RPMI8226 (cell line): ENCODE data around the gene NGEF.

Experiments used
- DNase-seq: peaks from one replicate; pipeline ENCODE4 v3.0.0-alpha.2; 2015

NGEF gene

GRCh38 chr2:232957657-232958090, 55.4 kb downstream of the NGEF start:
- no peak for DNase-seq

- no peak for DNase-seq
Observed at GRCh38 chr2:232955856-232956255, 57.2 kb downstream of the NGEF start.

GRCh38 chr2:232954691-232955090, 58.4 kb downstream of the NGEF start:
- DNase-seq, result no peak

- no peak for DNase-seq
Observed at GRCh38 chr2:232951891-232952290, 61.2 kb downstream of the NGEF start.

- no peak for DNase-seq
Observed at GRCh38 chr2:232951181-232951580, 61.9 kb downstream of the NGEF start.

- no peak for DNase-seq
Observed at GRCh38 chr2:232950751-232951150, 62.3 kb downstream of the NGEF start.

GRCh38 chr2:232949016-232949415, 64.0 kb downstream of the NGEF start:
- DNase-seq, result no peak

GRCh38 chr2:232942831-232943230, 70.2 kb downstream of the NGEF start:
- DNase-seq, result no peak

GRCh38 chr2:232941912-232942594, 71.0 kb downstream of the NGEF start:
- no peak for DNase-seq

GRCh38 chr2:232941400-232941799, 71.7 kb downstream of the NGEF start:
- DNase-seq, result no peak

GRCh38 chr2:232940724-232941123, 72.3 kb downstream of the NGEF start:
- DNase-seq, result no peak

GRCh38 chr2:232937278-232937906, 75.7 kb downstream of the NGEF start:
- no peak for DNase-seq

- no peak for DNase-seq
Observed at GRCh38 chr2:232931636-232932035, 81.4 kb downstream of the NGEF start.

GRCh38 chr2:232930059-232930400, 83.0 kb downstream of the NGEF start:
- no peak for DNase-seq

- no peak for DNase-seq
Observed at GRCh38 chr2:232929303-232930058, 83.6 kb downstream of the NGEF start.

GRCh38 chr2:232928551-232929302, 84.3 kb downstream of the NGEF start:
- no peak for DNase-seq

GRCh38 chr2:232927793-232928550, 85.1 kb downstream of the NGEF start:
- no peak for DNase-seq

- DNase-seq, result no peak
Observed at GRCh38 chr2:232927032-232927792, 85.8 kb downstream of the NGEF start.

- no peak for DNase-seq
Observed at GRCh38 chr2:232926431-232926939, 86.6 kb downstream of the NGEF start.

GRCh38 chr2:232925821-232926156, 87.3 kb downstream of the NGEF start:
- DNase-seq, result no peak

GRCh38 chr2:232925153-232925820, 87.8 kb downstream of the NGEF start:
- DNase-seq, result peak; percentile 18
